Gastrocnemius medialis (tissue), 4 donors: ENCODE data around the gene XRRA1. TPM values are rescaled to one million over a fixed set of nuclear protein-coding genes. Genes with fewer than 3 reads are reported as not detected.

ENCODE experiments used
- ATAC-seq, 2 donors: fragments of 150-250 bp; one replicate each; pipeline ENCODE4 v1.9.1; 2016
- DNase-seq, 2 donors: peaks; one replicate each; pipeline ENCODE4 v3.0.0-alpha.2; 2019
- H3K27ac ChIP-seq, 4 donors: fragments of 200-600 bp; sonication (generic); 1 replicate in 1 of 4; 2 replicates in 3 of 4; pipeline ENCODE4 v1.5.1; 2016 to 2018; ENCODE audit warnings: mild to moderate bottlenecking in 2 of 4, moderate library complexity in 1 of 4
- H3K27me3 ChIP-seq, 3 donors: fragments of 200-600 bp; sonication (generic) in 2 of 3; 1 replicate in 1 of 3; 2 replicates in 2 of 3; pipeline versions ENCODE4 v1.5.1 to v1.6.0; 2016 to 2019; ENCODE audit warnings: mild to moderate bottlenecking in 1 of 3, moderate library complexity in 1 of 3
- H3K36me3 ChIP-seq, 2 donors: fragments of 200-600 bp; sonication (generic) in 1 of 2; one replicate each; pipeline ENCODE4 v1.5.1; 2017 to 2018
- H3K4me1 ChIP-seq, 2 donors: fragments of 200-600 bp; sonication (generic) in 1 of 2; one replicate each; pipeline ENCODE4 v1.5.1; 2016 to 2017; ENCODE audit warnings: mild to moderate bottlenecking in 2 of 2
- H3K4me3 ChIP-seq, 4 donors: fragments of 200-600 bp; sonication (generic) in 3 of 4; 1 replicate in 1 of 4; 2 replicates in 3 of 4; pipeline ENCODE4 v1.5.1; 2016 to 2019; ENCODE audit warnings: mild to moderate bottlenecking in 2 of 4
- H3K9me3 ChIP-seq, 3 donors: fragments of 200-600 bp; sonication (generic) in 2 of 3; 1 replicate in 1 of 3; 2 replicates in 2 of 3; pipeline ENCODE4 v1.5.1; 2016 to 2019
- POLR2A ChIP-seq, 2 donors: fragments of 450-650 bp; IDR thresholded peaks; one replicate each; pipeline ENCODE4 v1.6.1; 2017; ENCODE audit warnings: antibody characterized with exemption in 2 of 2, mild to moderate bottlenecking in 2 of 2, moderate library complexity in 2 of 2
- in situ Hi-C, 4 donors: fragments of 200-750 bp; cut with MboI; loops; one replicate each; pipeline versions ENCODE4 v1.15.0 to v1.8.0; 2017; ENCODE audit warnings: low sequenced_read_pairs in 4 of 4
- intact Hi-C: fragments of 100-400 bp; cut with DNase I; formaldehyde crosslinking; loops from one replicate; pipeline ENCODE4 v1.15.1; 2023; ENCODE audit warnings: low total_unique reads
- total RNA-seq, 4 donors: library from RNA; depleted of rRNA; stranded (reverse); fragments of >200 nt; gene quantifications; one replicate each; pipeline versions ENCODE4 v1.1.0 to v1.2.3, GENCODE V29; 2016
- TF ChIP-seq, protein P1 (sequence below), 5 experiments: fragments of 450-650 bp in 3 of 5; fragments of 200-600 bp in 2 of 5; sonication (generic) in 2 of 5; IDR thresholded peaks in 4 of 5; conservative IDR thresholded peaks in 1 of 5; 1 replicate in 4 of 5; 2 replicates in 1 of 5; pipeline ENCODE4 v1.5.1; 2016 to 2019; ENCODE audit warnings: antibody characterized with exemption in 5 of 5, mild to moderate bottlenecking in 3 of 5, moderate library complexity in 3 of 5

XRRA1 gene
- total RNA-seq, 4 donors from 2014 or later = 7.8 to 16.8 (median 8.8) TPM

DNA sequence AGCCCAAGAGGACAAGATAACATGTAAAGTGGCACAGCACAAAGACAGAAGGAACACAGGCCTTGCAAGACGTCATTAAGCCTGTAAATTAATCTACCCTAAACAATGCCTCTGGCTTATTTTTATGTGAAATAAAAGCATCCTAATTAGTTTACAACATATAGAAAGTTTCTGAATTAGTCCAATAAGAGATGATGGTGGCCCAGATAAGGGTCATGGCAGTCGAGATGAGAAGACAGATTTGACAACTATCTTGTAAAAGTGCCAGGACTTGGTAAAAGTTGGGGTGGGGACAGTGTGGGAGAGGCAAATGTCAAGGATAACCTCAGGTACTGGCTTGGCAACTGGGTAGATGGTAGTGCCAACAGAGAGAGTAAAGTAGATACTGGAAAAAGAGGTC lies 13.6 kb downstream of the XRRA1 start:
- no peaks in the 10 kb centered on the region for H3K4me1 ChIP-seq
- in situ Hi-C loops = loop anchor here in 1 of 4 donors (5.0 to 25.0 kb wide), 2 partner anchors 92 to 302 kb away; partner anchors contain the start of gene TPBGL
- intact Hi-C loops = no loop called here
- no peaks in the 10 kb centered on the region for H3K9me3 ChIP-seq
- H3K4me3 ChIP-seq = no peak overlapping the region
- ATAC-seq (no peak), DNase-seq (no peak)
- no peaks in the 10 kb centered on the region for H3K27me3 ChIP-seq
- H3K27ac ChIP-seq = no peak overlapping the region
- peaks cover 0 to 39% of the 10 kb centered on the region in 2 donors for H3K36me3 ChIP-seq
- no peak for TF ChIP-seq POLR2A (IDR thresholded peaks at IDR 0.05)
- TF ChIP-seq, protein P1, sequence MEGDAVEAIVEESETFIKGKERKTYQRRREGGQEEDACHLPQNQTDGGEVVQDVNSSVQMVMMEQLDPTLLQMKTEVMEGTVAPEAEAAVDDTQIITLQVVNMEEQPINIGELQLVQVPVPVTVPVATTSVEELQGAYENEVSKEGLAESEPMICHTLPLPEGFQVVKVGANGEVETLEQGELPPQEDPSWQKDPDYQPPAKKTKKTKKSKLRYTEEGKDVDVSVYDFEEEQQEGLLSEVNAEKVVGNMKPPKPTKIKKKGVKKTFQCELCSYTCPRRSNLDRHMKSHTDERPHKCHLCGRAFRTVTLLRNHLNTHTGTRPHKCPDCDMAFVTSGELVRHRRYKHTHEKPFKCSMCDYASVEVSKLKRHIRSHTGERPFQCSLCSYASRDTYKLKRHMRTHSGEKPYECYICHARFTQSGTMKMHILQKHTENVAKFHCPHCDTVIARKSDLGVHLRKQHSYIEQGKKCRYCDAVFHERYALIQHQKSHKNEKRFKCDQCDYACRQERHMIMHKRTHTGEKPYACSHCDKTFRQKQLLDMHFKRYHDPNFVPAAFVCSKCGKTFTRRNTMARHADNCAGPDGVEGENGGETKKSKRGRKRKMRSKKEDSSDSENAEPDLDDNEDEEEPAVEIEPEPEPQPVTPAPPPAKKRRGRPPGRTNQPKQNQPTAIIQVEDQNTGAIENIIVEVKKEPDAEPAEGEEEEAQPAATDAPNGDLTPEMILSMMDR (IDR thresholded peaks at IDR 0.05 in 4 of 5, conservative IDR thresholded peaks at IDR 0.05 in 1 of 5) = no peak

DNA sequence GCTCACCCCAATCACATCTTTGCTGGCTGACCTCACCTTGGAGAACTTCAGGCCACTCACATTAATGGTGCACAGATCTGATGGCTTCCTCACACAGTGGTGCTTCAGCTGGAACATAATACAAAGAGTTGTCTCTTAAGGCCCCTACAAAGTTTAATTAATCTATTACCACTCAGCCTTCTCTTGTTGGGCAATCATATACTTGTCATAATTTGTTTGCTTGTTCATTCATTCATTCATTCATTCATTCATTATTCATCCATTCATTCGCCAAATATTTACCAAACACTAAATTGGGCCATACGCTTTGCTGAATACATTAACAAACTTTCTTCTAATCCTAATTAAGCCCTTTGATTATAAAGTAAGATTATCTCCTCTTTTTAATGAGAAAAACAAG lies 15.1 kb downstream of the XRRA1 start:
- Histone ChIP-seq H3K9me3 (no peaks in the 10 kb centered on the region), H3K27ac (no peak overlapping the region), H3K4me3 (no peak overlapping the region), H3K27me3 (no peaks in the 10 kb centered on the region), H3K4me1 (no peaks in the 10 kb centered on the region), H3K36me3 (peaks cover 0 to 32% of the 10 kb centered on the region in 2 donors)
- no peak for ATAC-seq
- in situ Hi-C loops = loop anchor here in 2 of 4 donors (5.0 to 25.0 kb wide), 3 partner anchors 94 to 314 kb away; partner anchors contain the start of gene TPBGL (in 1 of the 2)
- intact Hi-C loops = no loop called here
- TF ChIP-seq POLR2A (IDR thresholded peaks at IDR 0.05) = no peak
- TF ChIP-seq, protein P1 (IDR thresholded peaks at IDR 0.05 in 4 of 5, conservative IDR thresholded peaks at IDR 0.05 in 1 of 5) = no peak
- no peak for DNase-seq

DNA sequence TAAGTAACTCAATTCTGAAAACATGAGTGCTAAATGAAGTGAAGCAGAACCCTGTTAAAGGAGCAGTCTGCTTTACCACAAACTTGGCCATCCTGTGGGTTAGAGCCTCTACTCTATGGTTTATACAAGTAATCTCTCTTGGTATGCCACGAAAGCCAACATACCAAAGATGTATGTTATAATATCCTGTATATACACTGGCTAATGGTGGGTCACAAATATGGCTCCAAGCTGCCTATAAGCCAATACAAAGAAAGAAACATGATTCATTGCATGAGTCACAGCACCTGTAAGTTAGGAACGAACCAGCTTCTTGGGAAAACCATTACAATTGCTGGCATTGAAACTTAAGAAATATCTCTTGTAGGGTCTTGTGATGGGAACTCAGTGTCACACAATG lies 16.1 kb downstream of the XRRA1 start:
- H3K27ac ChIP-seq = no peak overlapping the region
- intact Hi-C loops = no loop called here
- ATAC-seq (no peak), DNase-seq (no peak)
- H3K4me1 ChIP-seq = no peaks in the 10 kb centered on the region
- in situ Hi-C loops = loop anchor here in 2 of 4 donors (5.0 to 25.0 kb wide), 3 partner anchors 95 to 315 kb away; partner anchors contain the start of gene TPBGL (in 1 of the 2)
- TF ChIP-seq, protein P1 (IDR thresholded peaks at IDR 0.05 in 4 of 5, conservative IDR thresholded peaks at IDR 0.05 in 1 of 5) = no peak
- TF ChIP-seq POLR2A (IDR thresholded peaks at IDR 0.05) = no peak
- no peak overlapping the region for H3K4me3 ChIP-seq
- peaks cover 0 to 32% of the 10 kb centered on the region in 2 donors for H3K36me3 ChIP-seq
- H3K27me3 ChIP-seq = no peaks in the 10 kb centered on the region
- no peaks in the 10 kb centered on the region for H3K9me3 ChIP-seq

DNA sequence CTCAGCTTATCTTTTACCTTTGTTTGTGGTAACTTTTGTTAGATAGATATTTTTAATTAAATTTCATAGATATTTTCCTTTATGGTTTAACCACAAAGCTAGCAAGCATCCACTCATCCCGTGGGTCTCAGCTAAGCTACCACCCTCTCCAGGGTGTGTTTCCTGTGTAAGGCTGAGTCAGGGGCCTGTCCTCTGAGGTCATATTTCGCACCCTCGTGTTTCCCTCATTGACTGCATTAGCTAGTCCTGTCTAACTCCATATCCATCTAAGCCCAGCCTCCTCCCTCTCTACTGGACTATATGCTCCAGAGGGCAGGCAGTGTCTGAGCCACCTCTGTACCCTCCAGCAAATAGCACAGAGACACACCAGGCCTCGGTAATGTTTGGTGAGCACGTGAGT lies 16.7 kb downstream of the XRRA1 start:
- Histone ChIP-seq H3K27me3 (no peaks in the 10 kb centered on the region), H3K36me3 (peaks cover 0 to 32% of the 10 kb centered on the region in 2 donors), H3K9me3 (no peaks in the 10 kb centered on the region), H3K4me1 (no peaks in the 10 kb centered on the region), H3K27ac (no peak overlapping the region), H3K4me3 (no peak overlapping the region)
- intact Hi-C loops (no loop called here), in situ Hi-C loops (loop anchor here in 2 of 4 donors (5.0 to 25.0 kb wide), 3 partner anchors 95 to 315 kb away; partner anchors contain the start of gene TPBGL (in 1 of the 2))
- DNase-seq = no peak
- ATAC-seq = no peak
- TF ChIP-seq POLR2A (IDR thresholded peaks at IDR 0.05) = no peak
- TF ChIP-seq, protein P1 (IDR thresholded peaks at IDR 0.05 in 4 of 5, conservative IDR thresholded peaks at IDR 0.05 in 1 of 5) = no peak
